Nephron (organoid): ENCODE results near the gene TSPO2.

Experiments
- H3K27ac Mint-ChIP-seq, 3 experiments: 2 replicates each; pipeline ENCODE4 v1.8.0; 2020; ENCODE audit warnings: mixed read lengths in 3 of 3, mild to moderate bottlenecking in 2 of 3, moderate library complexity in 1 of 3
- H3K27me3 Mint-ChIP-seq: 2 replicates; pipeline ENCODE4 v1.8.0; 2021; ENCODE audit warnings: low read depth, mild to moderate bottlenecking, moderate library complexity, mixed read lengths
- H3K36me3 Mint-ChIP-seq: 2 replicates; pipeline ENCODE4 v1.8.0; 2020; ENCODE audit warnings: low read depth, mixed read lengths
- H3K4me1 Mint-ChIP-seq: 2 replicates; pipeline ENCODE4 v1.8.0; 2020; ENCODE audit warnings: mixed read lengths
- H3K4me3 Mint-ChIP-seq, 3 experiments: 2 replicates each; pipeline ENCODE4 v1.8.0; 2020; ENCODE audit warnings: mild to moderate bottlenecking in 3 of 3, mixed read lengths in 3 of 3, moderate library complexity in 2 of 3
- H3K9me3 Mint-ChIP-seq: 2 replicates; pipeline ENCODE4 v1.8.0; 2020; ENCODE audit warnings: mixed read lengths
- TF ChIP-seq, protein P1 (sequence below), 3 experiments: fragments of 200-600 bp; sonication (generic); IDR thresholded peaks; one replicate each; pipeline ENCODE4 v1.5.0; 2021; ENCODE audit warnings: antibody characterized with exemption in 3 of 3; ENCODE audit not compliant: unreplicated experiment in 3 of 3

TSPO2 gene

DNA sequence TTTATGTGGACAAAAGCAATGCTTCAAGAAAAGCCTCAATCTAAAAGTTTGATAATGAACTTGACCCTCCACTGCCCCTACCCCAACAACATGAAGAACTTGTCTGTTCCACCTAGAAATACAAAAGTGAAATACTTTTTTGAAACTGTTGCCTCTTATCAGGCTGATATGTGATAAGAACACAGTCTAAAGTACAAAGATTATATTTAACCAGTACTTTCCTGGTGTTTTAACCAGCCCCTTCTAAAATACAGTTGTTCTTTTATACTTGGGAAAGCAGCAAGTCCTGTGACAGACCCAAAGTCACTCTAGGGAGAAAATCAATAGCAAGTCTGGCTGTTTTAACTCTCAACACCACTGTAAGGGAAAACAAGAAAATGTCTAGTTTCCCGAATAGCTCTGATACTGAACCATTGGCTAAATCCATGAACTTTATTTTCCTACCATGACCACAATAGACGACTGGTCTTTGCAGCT lies 23.3 kb downstream of the TSPO2 start:
- no peaks in the 10 kb centered on the region for H3K9me3 Mint-ChIP-seq
- H3K4me3 Mint-ChIP-seq = no peak overlapping the region
- TF ChIP-seq, protein P1, sequence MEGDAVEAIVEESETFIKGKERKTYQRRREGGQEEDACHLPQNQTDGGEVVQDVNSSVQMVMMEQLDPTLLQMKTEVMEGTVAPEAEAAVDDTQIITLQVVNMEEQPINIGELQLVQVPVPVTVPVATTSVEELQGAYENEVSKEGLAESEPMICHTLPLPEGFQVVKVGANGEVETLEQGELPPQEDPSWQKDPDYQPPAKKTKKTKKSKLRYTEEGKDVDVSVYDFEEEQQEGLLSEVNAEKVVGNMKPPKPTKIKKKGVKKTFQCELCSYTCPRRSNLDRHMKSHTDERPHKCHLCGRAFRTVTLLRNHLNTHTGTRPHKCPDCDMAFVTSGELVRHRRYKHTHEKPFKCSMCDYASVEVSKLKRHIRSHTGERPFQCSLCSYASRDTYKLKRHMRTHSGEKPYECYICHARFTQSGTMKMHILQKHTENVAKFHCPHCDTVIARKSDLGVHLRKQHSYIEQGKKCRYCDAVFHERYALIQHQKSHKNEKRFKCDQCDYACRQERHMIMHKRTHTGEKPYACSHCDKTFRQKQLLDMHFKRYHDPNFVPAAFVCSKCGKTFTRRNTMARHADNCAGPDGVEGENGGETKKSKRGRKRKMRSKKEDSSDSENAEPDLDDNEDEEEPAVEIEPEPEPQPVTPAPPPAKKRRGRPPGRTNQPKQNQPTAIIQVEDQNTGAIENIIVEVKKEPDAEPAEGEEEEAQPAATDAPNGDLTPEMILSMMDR (IDR thresholded peaks at IDR 0.05; ENCODE audit: unreplicated experiment in 3 of 3) = no peak
- H3K36me3 Mint-ChIP-seq = peaks cover 25% of the 10 kb centered on the region
- peak overlapping the region; percentile 44 to 67 (median 65) for H3K27ac Mint-ChIP-seq
- H3K4me1 Mint-ChIP-seq = peaks cover 44% of the 10 kb centered on the region
- H3K27me3 Mint-ChIP-seq = no peaks in the 10 kb centered on the region

DNA sequence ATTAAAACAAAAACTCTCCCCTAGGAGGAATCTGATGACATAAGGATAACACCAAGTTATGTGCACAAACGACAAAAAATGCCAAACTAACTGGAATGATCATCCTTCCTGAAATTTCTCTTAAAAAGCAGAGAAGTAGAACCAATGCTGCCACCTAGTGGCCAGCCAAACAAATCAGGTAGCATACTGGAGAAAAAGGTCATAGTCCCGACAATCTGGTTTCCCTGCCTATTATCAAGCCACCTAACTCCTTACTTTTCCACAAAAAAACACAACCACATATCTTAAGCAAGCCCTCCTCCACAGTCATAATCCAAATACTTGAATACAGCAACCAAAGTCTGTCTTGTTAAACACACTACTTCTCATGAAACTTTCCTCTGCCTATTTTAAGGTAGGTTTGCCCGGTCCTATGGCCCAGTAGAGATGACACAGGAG lies 24.6 kb downstream of the TSPO2 start:
- Mint-ChIP-seq H3K27me3 (no peaks in the 10 kb centered on the region), H3K36me3 (peaks cover 20% of the 10 kb centered on the region), H3K9me3 (no peaks in the 10 kb centered on the region), H3K4me3 (peak overlapping the region in 2 of 3 experiments; percentile 5 to 6), H3K4me1 (peaks cover 43% of the 10 kb centered on the region), H3K27ac (peak overlapping the region; percentile 8 to 40 (median 24))
- TF ChIP-seq, protein P1 (IDR thresholded peaks at IDR 0.05; ENCODE audit: unreplicated experiment in 3 of 3) = peak; percentile 84 to 86 (median 84)

DNA sequence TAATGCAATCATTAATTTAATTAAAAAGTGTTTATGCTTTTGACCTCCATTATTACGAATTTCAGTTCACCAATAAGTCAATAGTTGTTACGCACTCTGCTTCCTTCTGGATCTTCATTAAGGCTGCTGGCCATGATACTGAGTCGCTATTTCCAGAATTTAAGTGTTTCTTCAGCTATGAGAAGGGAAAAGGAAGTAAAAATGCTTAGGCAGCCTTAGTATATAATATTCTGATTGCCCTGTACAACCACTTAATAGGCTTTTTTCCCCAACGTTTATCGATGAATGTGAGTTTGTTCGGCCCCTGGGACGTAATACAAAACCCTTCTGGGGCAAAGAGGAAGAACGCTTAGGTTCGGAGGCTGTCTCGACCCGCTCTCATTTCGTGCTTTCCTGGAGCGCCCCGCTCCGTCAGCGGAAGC lies 29.2 kb downstream of the TSPO2 start:
- TF ChIP-seq, protein P1 (IDR thresholded peaks at IDR 0.05; ENCODE audit: unreplicated experiment in 3 of 3) = no peak
- H3K27ac Mint-ChIP-seq = peak overlapping the region; percentile 91 to 98 (median 94)
- peak overlapping the region; percentile 92 to 96 (median 93) for H3K4me3 Mint-ChIP-seq
- no peaks in the 10 kb centered on the region for H3K9me3 Mint-ChIP-seq
- H3K27me3 Mint-ChIP-seq = no peaks in the 10 kb centered on the region
- peaks cover 14% of the 10 kb centered on the region for H3K36me3 Mint-ChIP-seq
- peaks cover 42% of the 10 kb centered on the region for H3K4me1 Mint-ChIP-seq

DNA sequence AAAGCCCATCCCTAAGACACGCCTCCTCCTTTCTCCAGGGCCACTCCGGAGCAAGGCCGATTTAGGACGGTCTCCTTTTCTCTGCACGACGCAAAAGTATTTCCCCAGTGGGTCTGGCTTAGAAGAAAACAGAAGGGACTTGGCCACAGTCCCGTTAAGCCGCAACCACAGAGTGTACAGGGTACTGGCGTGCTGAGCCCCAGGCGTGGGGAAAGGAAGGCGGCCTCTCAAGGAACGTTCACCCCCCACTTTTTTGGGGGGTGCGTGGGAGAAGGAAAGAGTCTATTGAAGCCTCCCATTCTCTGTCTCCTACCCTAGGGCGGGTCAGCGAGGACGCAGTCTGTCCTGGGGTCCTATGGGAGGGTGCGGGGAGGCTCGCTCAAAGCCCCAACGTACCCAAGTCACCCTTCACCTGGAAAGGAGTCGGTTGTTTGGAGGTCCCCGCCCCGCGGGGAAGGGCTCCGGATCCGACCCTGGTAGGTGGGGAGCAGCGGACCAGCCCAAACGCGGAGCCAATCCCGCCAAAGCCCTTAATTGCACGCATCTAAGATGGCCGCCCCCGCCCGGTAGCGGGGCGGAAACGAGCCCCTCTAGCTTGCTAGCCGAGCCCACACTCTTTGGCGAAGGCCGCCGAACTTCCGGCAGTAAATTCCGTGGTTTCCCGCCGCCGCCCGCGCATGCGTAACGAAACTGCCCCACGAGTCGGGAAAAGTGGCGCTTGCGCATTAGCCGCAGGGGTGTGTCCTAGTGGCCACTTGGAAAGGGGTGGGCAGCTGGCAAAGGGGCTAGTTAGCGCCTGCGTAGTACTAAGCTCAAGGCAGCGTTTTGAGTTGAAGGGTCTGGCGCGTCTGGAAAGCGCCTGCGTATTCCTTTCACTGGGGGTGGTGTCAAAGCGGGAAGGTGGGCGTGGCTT lies 29.9 kb downstream of the TSPO2 start, which contains the start of gene OARD1:
OARD1 (minus strand) TSS at position 434 of the 913 bp plus-strand sequence. CDS start 722 bp downstream, outside the sequence.
- Mint-ChIP-seq H3K27ac (peak within 1 kb of the TSS; percentile 91 to 98 (median 94)), H3K27me3 (no peaks in the 10 kb centered on the region), H3K36me3 (peaks cover 8% of the 10 kb centered on the region)

DNA sequence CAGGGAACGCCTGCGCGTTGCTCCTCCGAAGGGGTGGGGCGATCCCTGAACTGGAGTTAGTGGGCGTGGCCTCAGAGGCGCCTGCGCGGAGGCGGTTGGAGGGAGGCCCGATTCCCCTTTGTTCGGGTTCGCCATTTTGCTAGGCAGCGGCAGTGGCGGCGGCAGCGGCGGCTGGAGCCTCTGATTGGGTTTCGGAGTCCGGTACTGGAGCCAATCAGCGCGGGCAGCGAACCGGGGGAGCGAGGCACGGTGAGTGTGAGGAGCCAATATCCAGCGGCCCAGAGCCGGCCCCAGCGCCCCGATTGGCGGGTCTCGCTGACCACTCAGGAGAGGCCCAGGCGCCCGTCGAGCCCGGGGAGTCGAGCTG lies 30.6 kb downstream of the TSPO2 start, which contains the start of gene NFYA:
NFYA (plus strand) TSS at position 139 of the 367 bp plus-strand sequence. CDS start 6,116 bp downstream, outside the sequence.
- H3K36me3 Mint-ChIP-seq = peaks cover 4% of the 10 kb centered on the region
- no peaks in the 10 kb centered on the region for H3K9me3 Mint-ChIP-seq
- peaks cover 39% of the 10 kb centered on the region for H3K4me1 Mint-ChIP-seq
- TF ChIP-seq, protein P1 (IDR thresholded peaks at IDR 0.05; ENCODE audit: unreplicated experiment in 3 of 3) = no peak
- peak within 1 kb of the TSS; percentile 98 for H3K4me3 Mint-ChIP-seq
- H3K27me3 Mint-ChIP-seq = no peaks in the 10 kb centered on the region
- H3K27ac Mint-ChIP-seq = peak within 1 kb of the TSS; percentile 91 to 99 (median 98)

More for the DNA sequence above, 29.9 kb downstream of the TSPO2 start, which contains the start of gene OARD1:
- Mint-ChIP-seq H3K4me1 (peaks cover 39% of the 10 kb centered on the region), H3K4me3 (peak within 1 kb of the TSS; percentile 92 to 96 (median 93)), H3K9me3 (no peaks in the 10 kb centered on the region)
- TF ChIP-seq, protein P1 (IDR thresholded peaks at IDR 0.05; ENCODE audit: unreplicated experiment in 3 of 3) = no peak
